ENCODE results near the gene SRGAP2C. TPM values are rescaled to one million over a fixed set of nuclear protein-coding genes. Genes with fewer than 3 reads are reported as not detected.
"Not testable (repeated sequence)": the region's sequence is repeated elsewhere in the genome, so short reads cannot be mapped to it uniquely, and the experiment has no call there.

The SRGAP2C gene
- polyA plus RNA-seq, 1 donor = 26.2 TPM

DNA sequence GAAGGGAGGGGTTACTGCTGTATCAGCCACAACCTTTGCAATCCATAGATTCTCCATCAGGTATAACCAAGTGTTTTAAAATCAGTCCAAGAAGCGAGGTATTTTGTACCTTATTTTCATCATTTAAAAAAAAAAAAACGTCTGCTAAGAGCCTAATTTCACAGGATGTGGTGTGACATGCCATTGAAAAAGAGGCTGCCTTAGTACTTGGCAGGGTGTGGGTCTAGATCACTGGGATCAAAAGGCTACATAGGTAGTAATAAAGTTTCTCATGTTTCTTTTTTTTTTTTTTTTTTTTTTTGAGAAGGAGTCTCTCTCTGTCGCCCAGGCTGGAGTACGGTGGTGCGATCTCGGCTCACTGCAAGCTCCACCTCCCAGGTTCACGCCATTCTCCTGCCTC lies 192.2 kb downstream of the SRGAP2C start:
- DNase-seq (ENCODE audit: low read depth) = not testable (repeated sequence)

GRCh38 chr1:121378757-121379156 lies 194.0 kb downstream of the SRGAP2C start:
- DNase-seq (ENCODE audit: low read depth) = not testable (repeated sequence)

- DNase-seq (ENCODE audit: low read depth) = not testable (repeated sequence)
Measured at GRCh38 chr1:121384754-121385153, 200.0 kb downstream of the SRGAP2C start.

DNA sequence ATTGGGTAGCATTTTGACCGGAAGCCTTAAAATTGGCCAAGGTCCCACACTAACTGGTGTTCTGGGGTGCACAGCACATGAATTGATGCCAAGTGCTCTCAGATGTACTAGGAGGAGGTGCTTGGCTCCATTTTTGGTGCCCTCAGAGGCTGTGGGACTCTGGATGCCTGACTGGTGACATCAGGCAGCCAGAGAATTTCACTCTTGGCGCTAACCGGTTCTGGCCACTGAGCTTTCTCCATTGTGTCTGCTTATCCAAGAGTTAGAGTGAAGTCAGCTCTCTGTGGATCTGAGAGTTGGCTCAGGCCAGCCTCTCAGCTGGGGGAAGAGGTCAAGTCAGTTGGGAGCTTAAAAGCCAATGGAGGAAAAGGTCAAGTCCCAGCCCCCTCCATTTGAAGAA lies 200.4 kb downstream of the SRGAP2C start:
- DNase-seq (ENCODE audit: low read depth) = not testable (repeated sequence)

DNA sequence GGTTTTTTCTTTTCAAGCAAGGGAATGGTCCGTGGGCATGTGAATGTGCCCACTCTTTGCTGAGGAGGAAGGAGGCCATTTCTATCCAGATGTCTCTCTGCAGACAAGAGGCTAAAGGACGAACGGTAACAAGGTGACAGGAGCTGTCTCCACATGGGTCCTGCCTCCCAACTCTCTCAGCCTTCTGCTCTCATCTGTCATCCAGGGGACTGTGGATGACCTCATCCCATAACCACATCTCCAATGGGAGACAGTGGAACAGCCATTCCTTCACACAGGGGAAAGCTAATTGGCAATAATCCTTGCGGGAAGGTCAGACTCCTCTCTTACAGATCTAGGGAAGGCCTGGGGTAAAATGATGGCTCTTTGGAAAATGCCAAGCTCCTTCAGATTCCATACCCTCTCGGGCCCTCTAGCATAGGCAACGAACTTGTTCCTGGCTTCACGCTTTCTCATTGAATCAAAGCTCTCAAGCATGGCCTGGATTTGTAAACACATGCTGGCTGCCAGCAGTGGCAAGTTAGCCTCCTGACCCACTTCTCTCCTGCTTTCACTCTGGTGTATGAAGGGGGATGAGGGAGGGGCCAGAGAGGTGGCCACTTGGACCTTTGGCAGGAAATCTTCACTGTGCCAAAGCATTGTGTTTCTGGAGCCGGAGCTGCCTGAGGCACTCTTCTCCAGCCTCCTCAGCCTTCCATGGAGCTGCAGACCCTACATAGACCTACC lies 201.0 kb downstream of the SRGAP2C start:
- DNase-seq (ENCODE audit: low read depth) = not testable (repeated sequence)

DNA sequence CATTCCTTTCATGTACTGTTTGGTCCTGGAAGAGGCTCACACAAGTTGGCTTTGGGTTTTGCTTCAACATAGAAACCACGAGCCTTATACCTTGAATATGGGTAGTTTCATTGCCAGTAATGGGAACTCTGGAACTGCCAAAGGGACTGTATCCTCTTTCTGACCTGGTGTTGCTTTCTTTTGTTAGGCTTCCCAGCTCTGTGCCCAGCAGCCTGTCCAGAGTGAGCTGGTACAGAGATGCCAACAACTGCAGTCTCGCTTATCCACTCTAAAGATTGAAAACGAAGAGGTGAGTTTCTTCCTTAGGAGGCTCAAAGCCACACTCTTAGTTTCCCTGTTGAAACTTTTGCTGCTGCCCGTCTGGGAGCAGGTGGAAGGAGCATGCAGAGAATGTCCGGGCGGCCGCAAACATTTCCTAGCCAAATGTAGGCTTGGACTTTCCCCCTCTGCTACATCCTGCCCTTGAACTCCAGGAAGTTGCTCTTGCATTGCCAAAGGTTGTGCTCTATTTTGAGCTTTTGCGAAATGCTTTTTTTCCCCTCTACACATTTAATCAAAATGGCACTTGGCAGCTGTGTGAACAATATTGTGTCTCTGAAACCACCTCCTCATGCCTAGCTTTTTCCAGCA lies 201.7 kb downstream of the SRGAP2C start:
- not testable (repeated sequence) for DNase-seq (ENCODE audit: low read depth)

GRCh38 chr1:121389895-121390560 lies 205.3 kb downstream of the SRGAP2C start:
- not testable (repeated sequence) for DNase-seq (ENCODE audit: low read depth)

- DNase-seq (ENCODE audit: low read depth) = not testable (repeated sequence)
Measured at GRCh38 chr1:121392130-121392529, 207.4 kb downstream of the SRGAP2C start.

GRCh38 chr1:121395718-121396201 lies 211.0 kb downstream of the SRGAP2C start:
- not testable (repeated sequence) for DNase-seq (ENCODE audit: low read depth)

GRCh38 chr1:121396335-121397081 lies 211.7 kb downstream of the SRGAP2C start:
- DNase-seq (ENCODE audit: low read depth) = not testable (repeated sequence)

DNA sequence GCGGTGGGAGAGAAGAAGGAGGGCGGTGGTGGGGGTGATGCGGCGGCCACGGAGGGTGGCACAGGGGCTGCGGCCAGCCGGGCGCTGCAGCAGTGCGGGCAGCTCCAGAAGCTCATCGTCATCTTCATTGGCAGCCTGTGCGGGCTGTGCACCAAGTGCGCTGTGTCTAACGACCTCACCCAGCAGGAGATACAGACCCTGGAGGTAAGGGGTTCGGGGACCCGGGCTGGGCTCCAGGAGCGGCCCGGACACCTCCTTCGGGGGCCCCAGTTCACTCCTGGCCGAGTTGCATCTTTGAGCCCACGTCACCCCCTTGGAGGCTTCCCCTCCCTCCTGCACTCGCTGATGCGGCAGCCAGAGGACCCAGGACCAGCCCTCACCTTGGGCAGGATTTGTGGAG lies 212.3 kb downstream of the SRGAP2C start:
- DNase-seq (ENCODE audit: low read depth) = not testable (repeated sequence)

DNA sequence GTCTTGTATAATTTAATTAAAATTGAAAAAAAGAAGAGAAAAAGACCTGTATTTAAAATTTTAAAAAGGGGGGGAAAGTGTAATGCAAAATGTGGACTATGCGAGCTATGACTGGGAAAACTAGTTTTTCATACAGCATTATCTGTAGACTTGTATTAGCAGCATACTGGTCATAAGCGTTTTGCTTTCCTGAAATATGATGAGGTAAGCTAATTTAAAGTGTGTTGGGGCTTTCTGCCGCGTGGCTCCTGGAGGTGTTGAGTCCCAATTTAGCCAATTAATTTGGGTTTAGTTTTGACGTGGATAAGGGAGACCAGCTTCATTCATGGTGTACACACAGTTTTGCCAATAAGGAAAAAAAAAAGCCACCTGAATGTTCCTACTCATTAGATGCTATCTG lies 214.4 kb downstream of the SRGAP2C start:
- DNase-seq (ENCODE audit: low read depth) = not testable (repeated sequence)

DNA sequence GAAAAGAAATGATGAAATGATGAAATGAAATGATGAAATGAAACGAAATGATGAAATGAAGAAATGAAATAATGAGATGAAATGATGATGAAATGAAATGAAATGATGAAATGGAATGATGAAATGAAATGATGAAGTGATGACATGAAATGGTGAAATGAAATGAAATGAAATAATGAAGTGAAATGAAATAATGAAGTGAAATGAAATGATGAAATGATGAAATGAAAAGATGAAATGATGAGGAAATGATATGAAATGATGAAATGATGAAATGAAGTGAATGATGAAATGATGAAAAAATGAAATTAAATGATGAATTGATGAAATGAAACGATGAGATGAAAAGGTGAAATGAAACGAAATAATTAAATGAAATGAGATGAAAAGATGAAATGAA lies 215.3 kb downstream of the SRGAP2C start:
- not testable (repeated sequence) for DNase-seq (ENCODE audit: low read depth)

DNA sequence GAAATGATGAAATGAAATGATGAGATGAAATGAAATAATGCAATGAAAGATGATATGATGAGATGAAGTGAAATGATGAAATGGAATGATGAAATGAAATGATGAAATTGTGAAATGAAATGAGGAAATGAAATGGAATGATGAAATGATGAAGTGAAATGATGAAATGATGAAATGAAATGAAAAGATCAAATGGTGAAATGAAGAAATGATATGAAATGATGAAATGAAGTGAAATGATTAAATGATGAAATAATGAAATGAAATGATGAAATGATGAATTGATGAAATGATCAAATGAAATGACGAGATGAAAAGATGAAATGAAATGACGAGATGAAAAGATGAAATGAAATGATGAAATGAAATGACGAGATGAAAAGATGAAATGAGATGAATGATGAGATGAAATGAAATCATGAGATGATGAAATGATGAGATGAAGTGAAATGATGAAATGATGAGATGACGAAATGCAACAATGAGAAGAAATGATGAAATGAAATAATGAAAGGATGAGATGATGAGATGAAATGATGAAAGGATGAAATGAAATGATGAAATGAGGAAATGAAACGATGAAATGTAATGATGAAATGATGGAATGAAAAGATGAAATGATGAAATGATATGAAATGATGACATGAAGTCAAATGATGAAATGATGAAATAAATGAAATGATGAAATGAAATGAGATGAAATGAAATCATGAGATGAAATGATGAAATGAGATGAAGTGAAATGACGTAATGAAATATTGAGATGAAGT lies 216.0 kb downstream of the SRGAP2C start:
- DNase-seq (ENCODE audit: low read depth) = not testable (repeated sequence)

GRCh38 chr1:121401375-121401955 lies 216.7 kb downstream of the SRGAP2C start:
- not testable (repeated sequence) for DNase-seq (ENCODE audit: low read depth)

DNA sequence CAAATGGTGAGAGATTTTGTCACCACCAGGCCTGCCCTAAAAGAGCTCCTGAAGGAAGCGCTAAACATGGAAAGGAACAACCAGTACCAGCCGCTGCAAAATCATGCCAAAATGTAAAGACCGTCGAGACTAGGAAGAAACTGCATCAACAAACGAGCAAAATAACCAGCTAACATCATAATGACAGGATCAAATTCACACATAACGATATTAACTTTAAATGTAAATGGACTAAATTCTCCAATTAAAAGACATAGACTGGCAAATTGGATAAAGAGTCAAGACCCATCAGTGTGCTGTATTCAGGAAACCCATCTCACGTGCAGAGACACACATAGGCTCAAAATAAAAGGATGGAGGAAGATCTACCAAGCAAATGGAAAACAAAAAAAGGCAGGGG lies 218.5 kb downstream of the SRGAP2C start:
- not testable (repeated sequence) for DNase-seq (ENCODE audit: low read depth)

GRCh38 chr1:121408354-121408753 lies 223.6 kb downstream of the SRGAP2C start:
- DNase-seq (ENCODE audit: low read depth) = no peak

DNA sequence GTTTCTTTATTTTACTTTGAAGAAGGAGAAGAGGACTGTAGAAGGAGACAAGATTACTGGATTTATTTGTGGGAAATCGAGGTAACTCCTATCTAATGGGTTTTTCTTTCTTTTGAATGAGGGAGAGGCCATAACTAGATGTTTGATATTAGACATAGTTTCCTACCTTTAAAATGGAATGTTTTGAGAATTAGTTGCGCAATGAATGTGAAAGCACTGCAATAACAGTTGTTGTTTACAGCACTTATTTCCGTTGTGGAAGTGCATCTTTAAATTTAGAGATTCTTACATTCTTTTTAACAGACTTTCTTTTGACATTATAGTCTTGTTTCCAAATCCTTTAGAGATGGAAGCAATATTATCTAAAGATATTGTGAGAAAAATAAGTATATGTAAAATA lies 229.0 kb downstream of the SRGAP2C start:
- no peak for DNase-seq (ENCODE audit: low read depth)

DNA sequence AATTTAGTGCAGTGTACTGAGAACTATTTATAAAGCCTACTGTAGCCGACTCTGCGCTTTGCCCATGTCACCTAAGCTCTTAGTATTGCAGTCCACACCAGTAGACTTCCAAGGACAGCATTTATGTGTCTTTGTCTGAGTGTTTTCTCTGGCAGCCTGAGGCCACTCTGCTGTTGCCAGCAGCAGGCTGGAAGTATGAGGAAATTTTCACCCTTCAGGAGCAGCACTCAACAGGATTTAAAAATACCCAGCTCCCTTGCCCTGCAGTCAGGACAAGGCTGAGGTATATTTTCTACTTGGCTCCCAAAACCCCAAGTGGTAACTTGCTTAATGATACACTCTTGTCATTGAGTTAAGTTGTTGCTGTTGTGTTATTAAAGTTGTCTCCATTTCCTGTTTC lies 230.1 kb downstream of the SRGAP2C start:
- no peak for DNase-seq (ENCODE audit: low read depth)

GRCh38 chr1:121417325-121417923 lies 232.6 kb downstream of the SRGAP2C start:
- no peak for DNase-seq (ENCODE audit: low read depth)
